Measurements from ENCODE around the gene RAB33A.

GRCh38 chrX:130212371-130212770, 40.6 kb downstream of the RAB33A start:
- TF ChIP-seq, protein P1, sequence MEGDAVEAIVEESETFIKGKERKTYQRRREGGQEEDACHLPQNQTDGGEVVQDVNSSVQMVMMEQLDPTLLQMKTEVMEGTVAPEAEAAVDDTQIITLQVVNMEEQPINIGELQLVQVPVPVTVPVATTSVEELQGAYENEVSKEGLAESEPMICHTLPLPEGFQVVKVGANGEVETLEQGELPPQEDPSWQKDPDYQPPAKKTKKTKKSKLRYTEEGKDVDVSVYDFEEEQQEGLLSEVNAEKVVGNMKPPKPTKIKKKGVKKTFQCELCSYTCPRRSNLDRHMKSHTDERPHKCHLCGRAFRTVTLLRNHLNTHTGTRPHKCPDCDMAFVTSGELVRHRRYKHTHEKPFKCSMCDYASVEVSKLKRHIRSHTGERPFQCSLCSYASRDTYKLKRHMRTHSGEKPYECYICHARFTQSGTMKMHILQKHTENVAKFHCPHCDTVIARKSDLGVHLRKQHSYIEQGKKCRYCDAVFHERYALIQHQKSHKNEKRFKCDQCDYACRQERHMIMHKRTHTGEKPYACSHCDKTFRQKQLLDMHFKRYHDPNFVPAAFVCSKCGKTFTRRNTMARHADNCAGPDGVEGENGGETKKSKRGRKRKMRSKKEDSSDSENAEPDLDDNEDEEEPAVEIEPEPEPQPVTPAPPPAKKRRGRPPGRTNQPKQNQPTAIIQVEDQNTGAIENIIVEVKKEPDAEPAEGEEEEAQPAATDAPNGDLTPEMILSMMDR (conservative IDR thresholded peaks at IDR 0.05; ENCODE audit: low read length), result no peak
- no peak for TF ChIP-seq EZH2phosphoT487 (IDR thresholded peaks at IDR 0.05; ENCODE audit: borderline replicate concordance, low read depth, low read length)

All from OCI-LY7 (cell line).